ENCODE data around the gene NES. TPM values are rescaled to one million over a fixed set of nuclear protein-coding genes. Genes with fewer than 3 reads are reported as not detected.

NES gene
- total RNA-seq, 2 experiments from 2014 or later, result not detected

DNA sequence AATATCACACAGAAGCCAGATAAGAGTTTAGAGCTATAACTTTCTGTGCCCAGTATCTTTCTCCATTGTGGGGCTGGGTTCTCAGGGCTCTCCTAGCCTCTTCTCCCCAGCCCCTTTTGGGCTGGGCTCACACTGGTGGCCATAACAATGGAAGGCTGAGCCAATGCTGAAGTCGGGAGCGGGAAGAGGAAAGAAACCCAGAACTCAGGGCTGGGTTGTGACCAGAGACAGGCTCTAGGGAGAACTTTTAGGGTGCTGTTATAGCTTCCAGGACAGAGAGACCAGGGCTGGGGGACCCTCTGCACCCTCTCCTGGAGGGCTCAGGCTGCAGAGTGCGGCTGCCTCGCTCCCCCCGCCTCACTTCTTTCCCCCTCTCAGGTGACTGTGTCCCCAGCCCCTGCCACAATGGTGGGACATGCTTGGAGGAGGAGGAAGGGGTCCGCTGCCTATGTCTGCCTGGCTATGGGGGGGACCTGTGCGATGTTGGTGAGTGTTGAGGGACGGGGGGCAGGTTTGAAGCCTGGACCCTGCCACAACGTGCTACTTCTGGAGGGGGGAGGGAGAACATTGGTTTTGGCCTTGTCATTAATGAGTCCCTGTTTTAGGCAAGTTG, 21.2 kb downstream of the NES start:
- Mint-ChIP-seq H3K27ac (no peak overlapping the region), H3K4me1 (peaks cover 39% of the 10 kb centered on the region), H3K9me3 (no peaks in the 10 kb centered on the region), H3K27me3 (peaks cover 53% of the 10 kb centered on the region), H3K36me3 (ENCODE audit: low read depth) (no peaks in the 10 kb centered on the region), H3K4me3 (no peak overlapping the region)
- ChIA-PET CTCF (interaction anchor here (1.0 to 4.7 kb wide), 5 partner anchors 13 to 34 kb away, joined by 3 to 30 read pairs (median 6); partner anchors contain the start of gene BCAN), POLR2A (no interaction called here)
- DNase-seq, result no peak

GRCh38 chr1:156655151-156655903, 21.9 kb downstream of the NES start:
- H3K36me3 Mint-ChIP-seq (ENCODE audit: low read depth), result no peaks in the 10 kb centered on the region
- ChIA-PET CTCF (interaction anchor here (1.0 to 4.7 kb wide), 7 partner anchors 11 to 209 kb away, joined by 3 to 30 read pairs (median 5); no protein-coding TSS in a partner anchor), POLR2A (no interaction called here)
- no peak overlapping the region for H3K27ac Mint-ChIP-seq
- H3K4me3 Mint-ChIP-seq, result no peak overlapping the region
- no peaks in the 10 kb centered on the region for H3K9me3 Mint-ChIP-seq
- peaks cover 32% of the 10 kb centered on the region for H3K4me1 Mint-ChIP-seq
- H3K27me3 Mint-ChIP-seq, result peaks cover 58% of the 10 kb centered on the region
- no peak for DNase-seq

DNA sequence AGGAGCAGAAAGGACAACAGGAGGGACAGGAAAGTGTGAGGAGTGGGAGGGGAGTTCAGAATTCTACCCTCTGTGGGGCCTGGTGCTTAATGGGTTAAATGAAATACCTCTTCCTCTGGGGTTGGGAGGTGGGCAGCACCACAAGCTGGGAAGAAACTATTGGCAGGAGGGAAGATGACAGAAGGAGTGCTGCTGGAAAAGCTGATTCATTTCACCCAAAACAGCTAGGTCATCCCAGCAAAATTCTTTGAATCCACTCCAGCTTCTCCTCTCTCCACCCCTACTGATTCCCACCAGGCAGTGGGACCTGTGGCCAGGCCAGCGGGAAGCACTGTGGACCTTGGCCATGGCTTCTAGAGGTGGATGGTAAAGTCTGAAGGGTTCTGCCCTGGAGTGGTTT, 22.5 kb downstream of the NES start:
- ChIA-PET CTCF (interaction anchor here (1.0 to 4.7 kb wide), 5 partner anchors 10 to 209 kb away, joined by 3 to 30 read pairs (median 4); no protein-coding TSS in a partner anchor), POLR2A (no interaction called here)
- H3K4me3 Mint-ChIP-seq, result no peak overlapping the region
- H3K27me3 Mint-ChIP-seq, result peaks cover 63% of the 10 kb centered on the region
- H3K4me1 Mint-ChIP-seq, result peaks cover 26% of the 10 kb centered on the region
- H3K36me3 Mint-ChIP-seq (ENCODE audit: low read depth), result no peaks in the 10 kb centered on the region
- H3K27ac Mint-ChIP-seq, result no peak overlapping the region
- H3K9me3 Mint-ChIP-seq, result no peaks in the 10 kb centered on the region
- no peak for DNase-seq

DNA sequence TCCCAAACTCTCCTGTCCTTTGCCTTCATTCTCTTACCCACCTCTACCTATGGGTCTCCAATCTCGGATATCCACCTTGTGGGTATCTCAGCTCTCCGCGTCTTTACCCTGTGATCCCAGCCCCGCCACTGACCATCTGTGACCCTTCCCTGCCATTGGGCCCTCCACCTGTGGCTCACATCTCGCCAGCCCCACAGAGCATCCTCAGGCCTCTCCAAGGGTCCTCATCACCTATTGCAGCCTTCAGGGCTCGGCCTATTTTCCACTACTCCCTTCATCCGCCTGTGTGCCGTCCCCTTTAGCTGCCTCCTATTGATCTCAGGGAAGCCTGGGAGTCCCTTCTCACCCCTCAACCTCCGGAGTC, 24.2 kb downstream of the NES start:
- no peak for DNase-seq
- ChIA-PET POLR2A (no interaction called here), CTCF (interaction anchor here (1.0 kb wide), 1 partner anchor 18 kb away, joined by 3 read pairs; no protein-coding TSS in a partner anchor)
- Mint-ChIP-seq H3K36me3 (ENCODE audit: low read depth) (no peaks in the 10 kb centered on the region), H3K4me3 (no peak overlapping the region), H3K27me3 (peaks cover 75% of the 10 kb centered on the region), H3K9me3 (no peaks in the 10 kb centered on the region), H3K4me1 (peaks cover 13% of the 10 kb centered on the region), H3K27ac (no peak overlapping the region)

DNA sequence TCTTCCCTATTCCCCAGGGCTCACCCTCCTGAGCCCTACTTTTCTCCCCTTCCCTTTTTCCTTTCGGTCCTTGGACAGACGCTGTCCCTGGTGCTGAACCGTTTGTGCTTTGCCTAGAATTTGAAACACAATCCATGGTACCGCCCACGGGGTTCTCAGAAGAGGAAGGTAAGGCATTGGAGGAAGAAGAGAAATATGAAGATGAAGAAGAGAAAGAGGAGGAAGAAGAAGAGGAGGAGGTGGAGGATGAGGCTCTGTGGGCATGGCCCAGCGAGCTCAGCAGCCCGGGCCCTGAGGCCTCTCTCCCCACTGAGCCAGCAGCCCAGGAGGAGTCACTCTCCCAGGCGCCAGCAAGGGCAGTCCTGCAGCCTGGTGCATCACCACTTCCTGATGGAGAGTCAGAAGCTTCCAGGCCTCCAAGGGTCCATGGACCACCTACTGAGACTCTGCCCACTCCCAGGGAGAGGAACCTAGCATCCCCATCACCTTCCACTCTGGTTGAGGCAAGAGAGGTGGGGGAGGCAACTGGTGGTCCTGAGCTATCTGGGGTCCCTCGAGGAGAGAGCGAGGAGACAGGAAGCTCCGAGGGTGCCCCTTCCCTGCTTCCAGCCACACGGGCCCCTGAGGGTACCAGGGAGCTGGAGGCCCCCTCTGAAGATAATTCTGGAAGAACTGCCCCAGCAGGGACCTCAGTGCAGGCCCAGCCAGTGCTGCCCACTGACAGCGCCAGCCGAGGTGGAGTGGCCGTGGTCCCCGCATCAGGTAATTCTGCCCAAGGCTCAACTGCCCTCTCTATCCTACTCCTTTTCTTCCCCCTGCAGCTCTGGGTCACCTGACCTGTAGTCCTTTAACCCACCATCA, 24.8 kb downstream of the NES start:
- Mint-ChIP-seq H3K4me1 (peaks cover 8% of the 10 kb centered on the region), H3K4me3 (no peak overlapping the region), H3K9me3 (no peaks in the 10 kb centered on the region), H3K27me3 (peaks cover 78% of the 10 kb centered on the region), H3K36me3 (ENCODE audit: low read depth) (no peaks in the 10 kb centered on the region), H3K27ac (no peak overlapping the region)
- ChIA-PET POLR2A (no interaction called here), CTCF (interaction anchor here (1.0 to 3.2 kb wide), 4 partner anchors 8 to 28 kb away, joined by 3 to 19 read pairs (median 4); no protein-coding TSS in a partner anchor)
- peak; percentile 48 for DNase-seq

DNA sequence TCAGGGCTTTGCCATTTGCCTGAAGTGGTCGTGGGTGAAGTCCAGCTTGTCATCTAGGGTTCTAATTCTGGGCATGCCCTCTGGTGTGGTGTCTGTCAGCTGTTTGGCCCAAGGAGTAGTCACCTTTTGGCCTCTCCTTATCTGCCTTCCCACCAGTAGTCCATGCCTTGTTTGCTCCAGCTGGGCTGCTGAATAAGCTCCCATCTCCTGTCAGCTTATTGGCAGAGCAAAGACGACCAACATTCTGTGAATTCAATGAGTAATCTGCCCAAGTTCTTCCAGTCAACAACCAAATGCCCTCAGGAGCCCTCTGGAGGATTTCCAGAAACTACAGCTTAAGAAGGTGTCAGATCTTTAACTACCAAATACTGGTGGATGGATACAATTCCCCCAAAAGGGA, 28.3 kb downstream of the NES start:
- Mint-ChIP-seq H3K9me3 (no peaks in the 10 kb centered on the region), H3K27me3 (peaks cover 80% of the 10 kb centered on the region), H3K36me3 (ENCODE audit: low read depth) (no peaks in the 10 kb centered on the region), H3K27ac (no peak overlapping the region), H3K4me1 (peaks cover 7% of the 10 kb centered on the region), H3K4me3 (no peak overlapping the region)
- DNase-seq, result no peak
- ChIA-PET CTCF (interaction anchor here (1.1 to 3.2 kb wide), 7 partner anchors 9 to 78 kb away, joined by 3 to 19 read pairs (median 4); no protein-coding TSS in a partner anchor), POLR2A (no interaction called here)

GRCh38 chr1:156648496-156648895, 28.7 kb downstream of the NES start:
- H3K36me3 Mint-ChIP-seq (ENCODE audit: low read depth), result no peaks in the 10 kb centered on the region
- peaks cover 78% of the 10 kb centered on the region for H3K27me3 Mint-ChIP-seq
- H3K4me3 Mint-ChIP-seq, result no peak overlapping the region
- ChIA-PET CTCF (interaction anchor here (0.8 to 1.5 kb wide), 6 partner anchors 9 to 78 kb away, joined by 3 to 5 read pairs (median 4); no protein-coding TSS in a partner anchor), POLR2A (no interaction called here)
- peaks cover 11% of the 10 kb centered on the region for H3K4me1 Mint-ChIP-seq
- no peak for DNase-seq
- no peak overlapping the region for H3K27ac Mint-ChIP-seq
- H3K9me3 Mint-ChIP-seq, result no peaks in the 10 kb centered on the region

GRCh38 chr1:156647351-156647750, 29.9 kb downstream of the NES start:
- DNase-seq, result no peak
- no peaks in the 10 kb centered on the region for H3K36me3 Mint-ChIP-seq (ENCODE audit: low read depth)
- no peaks in the 10 kb centered on the region for H3K9me3 Mint-ChIP-seq
- H3K27ac Mint-ChIP-seq, result no peak overlapping the region
- H3K4me3 Mint-ChIP-seq, result no peak overlapping the region
- H3K4me1 Mint-ChIP-seq, result peaks cover 22% of the 10 kb centered on the region
- peaks cover 79% of the 10 kb centered on the region for H3K27me3 Mint-ChIP-seq
- ChIA-PET POLR2A (no interaction called here), CTCF (interaction anchor here (0.5 to 1.4 kb wide), 2 partner anchors 14 to 446 kb away, joined by 3 to 6 read pairs; no protein-coding TSS in a partner anchor)

- Mint-ChIP-seq H3K4me1 (peaks cover 23% of the 10 kb centered on the region), H3K9me3 (no peaks in the 10 kb centered on the region), H3K27me3 (peaks cover 77% of the 10 kb centered on the region), H3K36me3 (ENCODE audit: low read depth) (no peaks in the 10 kb centered on the region), H3K27ac (no peak overlapping the region), H3K4me3 (no peak overlapping the region)
- POLR2A ChIA-PET, result no interaction called here
- CTCF ChIA-PET, result interaction anchor here (0.5 to 1.4 kb wide), 2 partner anchors 13 to 445 kb away, joined by 3 to 6 read pairs; no protein-coding TSS in a partner anchor
- no peak for DNase-seq
Measured at GRCh38 chr1:156646738-156647211, 30.4 kb downstream of the NES start.

- DNase-seq, result no peak
- H3K27me3 Mint-ChIP-seq, result peaks cover 82% of the 10 kb centered on the region
- no peaks in the 10 kb centered on the region for H3K36me3 Mint-ChIP-seq (ENCODE audit: low read depth)
- H3K4me3 Mint-ChIP-seq, result no peak overlapping the region
- ChIA-PET POLR2A (no interaction called here), CTCF (interaction anchor here (0.6 to 1.6 kb wide), 6 partner anchors 14 to 260 kb away, joined by 3 to 7 read pairs (median 4); no protein-coding TSS in a partner anchor)
- H3K4me1 Mint-ChIP-seq, result peaks cover 32% of the 10 kb centered on the region
- no peaks in the 10 kb centered on the region for H3K9me3 Mint-ChIP-seq
- H3K27ac Mint-ChIP-seq, result no peak overlapping the region
Measured at GRCh38 chr1:156645666-156646065, 31.5 kb downstream of the NES start.

GRCh38 chr1:156645056-156645455, 32.2 kb downstream of the NES start:
- no peaks in the 10 kb centered on the region for H3K36me3 Mint-ChIP-seq (ENCODE audit: low read depth)
- ChIA-PET POLR2A (no interaction called here), CTCF (interaction anchor here (0.6 to 2.1 kb wide), 6 partner anchors 10 to 260 kb away, joined by 3 to 7 read pairs (median 4); no protein-coding TSS in a partner anchor)
- H3K27me3 Mint-ChIP-seq, result peaks cover 82% of the 10 kb centered on the region
- DNase-seq, result no peak
- peaks cover 33% of the 10 kb centered on the region for H3K4me1 Mint-ChIP-seq
- H3K27ac Mint-ChIP-seq, result no peak overlapping the region
- no peak overlapping the region for H3K4me3 Mint-ChIP-seq
- no peaks in the 10 kb centered on the region for H3K9me3 Mint-ChIP-seq

DNA sequence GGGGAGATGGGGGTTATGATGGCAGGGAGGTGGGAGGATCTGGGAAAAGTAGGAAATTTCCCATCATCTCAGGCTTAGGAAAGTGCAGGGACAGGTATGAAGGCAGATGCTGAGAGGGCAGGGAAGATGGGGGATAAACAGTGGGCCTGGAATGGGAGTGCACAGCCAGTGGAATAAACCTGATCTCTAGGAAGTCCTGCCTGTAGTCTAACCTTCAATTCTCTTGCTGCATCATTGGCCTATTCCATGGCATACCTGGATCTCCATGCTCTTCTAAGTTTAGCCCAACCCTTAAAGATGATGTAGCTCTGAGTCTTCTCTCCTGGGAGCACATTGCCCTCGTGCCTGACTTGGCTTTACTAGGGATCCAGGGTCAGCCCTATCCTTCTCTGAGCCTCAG, 32.6 kb downstream of the NES start:
- no peak for DNase-seq
- no peak overlapping the region for H3K27ac Mint-ChIP-seq
- H3K9me3 Mint-ChIP-seq, result no peaks in the 10 kb centered on the region
- CTCF ChIA-PET, result interaction anchor here (1.2 to 2.4 kb wide), 5 partner anchors 10 to 259 kb away, joined by 4 to 12 read pairs (median 5); no protein-coding TSS in a partner anchor
- H3K36me3 Mint-ChIP-seq (ENCODE audit: low read depth), result no peaks in the 10 kb centered on the region
- H3K27me3 Mint-ChIP-seq, result peaks cover 83% of the 10 kb centered on the region
- POLR2A ChIA-PET, result no interaction called here
- no peak overlapping the region for H3K4me3 Mint-ChIP-seq
- peaks cover 33% of the 10 kb centered on the region for H3K4me1 Mint-ChIP-seq

Measured in activated CD4-positive, alpha-beta T cell treated with anti-CD3 and anti-CD28 coated beads, Interleukin-2, amount 10 ng/mL, durations not matched to agents 7 days and 5 days (primary cell).